Measurements from ENCODE around the gene PCGF1.
A peak's percentile ranks its signal among the peaks of the same experiment; 100 is the strongest.

PCGF1 gene

GRCh38 chr2:74482801-74483674 is 24.5 kb downstream of the PCGF1 start, which contains the start of the genes CCDC142 and TTC31:
TSS of gene CCDC142 (minus strand) at chr2:74482998. CDS start at chr2:74482837, 161 bp downstream.
TSS of gene TTC31 (plus strand) at chr2:74483081. CDS start at chr2:74483096, 15 bp downstream.
- peak within 1 kb of the TSS; percentile 77 for H3K4me3 ChIP-seq (ENCODE audit: control insufficient read depth, low read depth, low read length)
- TF ChIP-seq CTCF (IDR thresholded peaks at IDR 0.05; ENCODE audit: control insufficient read depth, insufficient read depth, low read depth, low read length, missing control alignments): peak; percentile 90
- DNase-seq (ENCODE audit: low read depth): peak; percentile 72

GRCh38 chr2:74481961-74482800 is 25.3 kb downstream of the PCGF1 start:
- no peak for DNase-seq (ENCODE audit: low read depth)
- no peak for TF ChIP-seq CTCF (IDR thresholded peaks at IDR 0.05; ENCODE audit: control insufficient read depth, insufficient read depth, low read depth, low read length, missing control alignments)
- peak overlapping the region; percentile 77 for H3K4me3 ChIP-seq (ENCODE audit: control insufficient read depth, low read depth, low read length)

- TF ChIP-seq CTCF (IDR thresholded peaks at IDR 0.05; ENCODE audit: control insufficient read depth, insufficient read depth, low read depth, low read length, missing control alignments): no peak
- H3K4me3 ChIP-seq (ENCODE audit: control insufficient read depth, low read depth, low read length): peak overlapping the region; percentile 77
- no peak for DNase-seq (ENCODE audit: low read depth)
These were observed 26.1 kb downstream of the PCGF1 start for GRCh38 chr2:74481431-74481830.

GRCh38 chr2:74474899-74475298 is 32.6 kb downstream of the PCGF1 start:
- DNase-seq (ENCODE audit: low read depth): no peak
- H3K4me3 ChIP-seq (ENCODE audit: control insufficient read depth, low read depth, low read length): no peak overlapping the region
- peak; percentile 32 for TF ChIP-seq CTCF (IDR thresholded peaks at IDR 0.05; ENCODE audit: control insufficient read depth, insufficient read depth, low read depth, low read length, missing control alignments)

GRCh38 chr2:74474481-74474880 is 33.0 kb downstream of the PCGF1 start:
- DNase-seq (ENCODE audit: low read depth): no peak
- no peak for TF ChIP-seq CTCF (IDR thresholded peaks at IDR 0.05; ENCODE audit: control insufficient read depth, insufficient read depth, low read depth, low read length, missing control alignments)
- H3K4me3 ChIP-seq (ENCODE audit: control insufficient read depth, low read depth, low read length): no peak overlapping the region

- peak overlapping the region; percentile 61 for H3K4me3 ChIP-seq (ENCODE audit: control insufficient read depth, low read depth, low read length)
- no peak for TF ChIP-seq CTCF (IDR thresholded peaks at IDR 0.05; ENCODE audit: control insufficient read depth, insufficient read depth, low read depth, low read length, missing control alignments)
- no peak for DNase-seq (ENCODE audit: low read depth)
These were observed 34.6 kb downstream of the PCGF1 start for GRCh38 chr2:74472945-74473258.

All from AG09309 (cell line).